Peyer's patch (tissue), 4 donors: ENCODE results near the gene PARP11.

ENCODE experiments used
- POLR2A ChIP-seq, 2 donors: fragments of 450-650 bp; IDR thresholded peaks; one replicate each; pipeline ENCODE4 v1.5.1; 2017; ENCODE audit warnings: antibody characterized with exemption in 2 of 2, mild to moderate bottlenecking in 2 of 2, moderate library complexity in 2 of 2
- TF ChIP-seq, protein P1 (sequence below), 6 experiments: fragments of 450-650 bp in 4 of 6; fragments of 200-600 bp in 2 of 6; sonication (generic) in 1 of 6; IDR thresholded peaks; one replicate each; pipeline ENCODE4 v1.5.1; 2017 to 2019; ENCODE audit warnings: antibody characterized with exemption in 6 of 6, mild to moderate bottlenecking in 3 of 6, moderate library complexity in 1 of 6

DNA sequence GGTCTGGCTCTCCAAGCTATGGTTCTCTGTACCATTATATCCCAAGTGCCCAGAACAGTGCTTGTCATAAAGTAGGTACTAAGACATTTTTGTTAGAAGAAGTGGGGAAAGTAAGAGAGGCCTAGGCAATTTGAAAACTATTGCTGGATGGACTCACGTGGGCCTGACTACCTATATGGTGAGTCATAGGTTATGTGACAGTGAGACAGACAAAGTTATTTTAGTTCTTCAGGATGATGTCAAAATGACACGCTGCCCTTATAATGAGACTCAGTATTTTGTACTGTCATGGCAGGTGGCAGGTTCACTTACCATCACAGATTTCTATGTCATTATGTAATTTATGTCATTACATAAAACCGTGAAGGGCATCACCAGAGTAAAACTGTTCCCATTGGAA lies 53.1 kb downstream of the PARP11 start:
- TF ChIP-seq, protein P1, sequence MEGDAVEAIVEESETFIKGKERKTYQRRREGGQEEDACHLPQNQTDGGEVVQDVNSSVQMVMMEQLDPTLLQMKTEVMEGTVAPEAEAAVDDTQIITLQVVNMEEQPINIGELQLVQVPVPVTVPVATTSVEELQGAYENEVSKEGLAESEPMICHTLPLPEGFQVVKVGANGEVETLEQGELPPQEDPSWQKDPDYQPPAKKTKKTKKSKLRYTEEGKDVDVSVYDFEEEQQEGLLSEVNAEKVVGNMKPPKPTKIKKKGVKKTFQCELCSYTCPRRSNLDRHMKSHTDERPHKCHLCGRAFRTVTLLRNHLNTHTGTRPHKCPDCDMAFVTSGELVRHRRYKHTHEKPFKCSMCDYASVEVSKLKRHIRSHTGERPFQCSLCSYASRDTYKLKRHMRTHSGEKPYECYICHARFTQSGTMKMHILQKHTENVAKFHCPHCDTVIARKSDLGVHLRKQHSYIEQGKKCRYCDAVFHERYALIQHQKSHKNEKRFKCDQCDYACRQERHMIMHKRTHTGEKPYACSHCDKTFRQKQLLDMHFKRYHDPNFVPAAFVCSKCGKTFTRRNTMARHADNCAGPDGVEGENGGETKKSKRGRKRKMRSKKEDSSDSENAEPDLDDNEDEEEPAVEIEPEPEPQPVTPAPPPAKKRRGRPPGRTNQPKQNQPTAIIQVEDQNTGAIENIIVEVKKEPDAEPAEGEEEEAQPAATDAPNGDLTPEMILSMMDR (IDR thresholded peaks at IDR 0.05) = no peak
- TF ChIP-seq POLR2A (IDR thresholded peaks at IDR 0.05) = no peak
